ENCODE results near the gene FRMD4A.

GRCh38 chr10:13612654-13613373, 717.9 kb downstream of the FRMD4A start:
- TF ChIP-seq CTCF (IDR thresholded peaks at IDR 0.05; ENCODE audit: low read depth, low read length, poor library complexity, severe bottlenecking), result no peak
- TF ChIP-seq EZH2phosphoT487 (IDR thresholded peaks at IDR 0.05; ENCODE audit: borderline replicate concordance, low read length), result no peak
